GM21737 (cell line): Measurements from ENCODE around the gene CYBC1.
"Not testable (repeated sequence)": the region's sequence is repeated elsewhere in the genome, so short reads cannot be mapped to it uniquely, and the experiment has no call there.

Source experiments
- ATAC-seq: cut with Tn5 transposase; IDR thresholded peaks from one replicate; pipeline ENCODE4 v1.9.1; 2021; ENCODE audit warnings: mild to moderate bottlenecking, moderate library complexity; ENCODE audit not compliant: unreplicated experiment

Gene CYBC1

DNA sequence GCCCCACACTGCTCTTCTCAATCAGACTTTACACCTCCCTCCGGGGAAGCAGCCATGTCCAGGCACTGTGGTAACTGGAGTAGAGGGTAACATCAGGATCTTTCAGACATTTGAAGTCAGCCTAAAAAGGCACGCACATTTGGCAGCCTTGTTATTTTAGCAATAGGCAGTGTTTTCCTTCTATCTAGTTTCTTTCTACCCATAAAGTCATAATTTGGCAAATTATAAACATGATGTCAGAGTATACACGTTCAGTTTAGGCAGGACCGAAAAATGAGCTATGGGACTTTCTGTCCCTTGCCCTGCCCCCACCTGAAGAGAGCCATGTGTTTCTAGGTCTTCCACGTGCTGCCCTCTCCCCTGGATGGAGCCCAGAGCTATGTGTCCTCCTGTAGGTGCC, 29.1 kb upstream of the CYBC1 start:
- no peak for ATAC-seq

DNA sequence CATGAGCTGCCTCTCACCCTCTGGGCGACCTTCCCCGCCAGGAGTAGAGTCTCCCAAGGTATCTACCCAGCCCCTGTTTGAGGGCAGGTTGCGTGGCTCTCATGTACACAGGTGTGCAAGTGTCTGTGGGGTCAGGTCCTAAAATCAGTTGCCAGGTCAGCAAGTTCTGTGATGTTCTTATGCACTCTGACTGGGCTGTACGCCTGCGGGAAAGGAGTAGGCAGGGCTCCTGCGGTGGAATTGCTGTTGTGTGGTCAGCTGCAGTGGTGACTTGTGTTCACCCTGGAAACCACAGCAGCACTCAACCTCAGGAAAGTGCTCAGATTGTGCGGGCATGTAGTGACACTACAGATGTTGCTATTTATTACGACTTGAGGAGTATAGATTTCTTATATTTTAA, 27.4 kb upstream of the CYBC1 start:
- ATAC-seq = no peak

DNA sequence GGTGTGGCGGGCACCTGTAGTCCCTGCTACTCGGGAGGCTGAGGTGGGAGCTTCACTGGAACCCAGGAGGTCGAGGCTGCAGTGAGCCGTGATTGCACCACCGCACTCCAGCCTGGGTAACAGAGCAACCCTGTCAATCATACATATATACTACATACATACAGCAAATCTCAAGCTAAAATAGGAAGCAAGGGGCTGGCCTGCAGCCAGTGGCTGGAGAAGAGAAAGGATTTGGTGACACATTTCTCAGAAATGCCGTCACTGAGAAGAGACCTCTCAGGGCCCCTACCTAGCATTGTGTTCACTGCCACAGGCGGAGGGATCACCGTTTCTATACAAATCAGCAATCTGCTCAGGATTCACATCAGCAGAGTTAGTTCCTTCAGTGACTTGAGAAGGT, 24.9 kb upstream of the CYBC1 start:
- ATAC-seq = no peak

DNA sequence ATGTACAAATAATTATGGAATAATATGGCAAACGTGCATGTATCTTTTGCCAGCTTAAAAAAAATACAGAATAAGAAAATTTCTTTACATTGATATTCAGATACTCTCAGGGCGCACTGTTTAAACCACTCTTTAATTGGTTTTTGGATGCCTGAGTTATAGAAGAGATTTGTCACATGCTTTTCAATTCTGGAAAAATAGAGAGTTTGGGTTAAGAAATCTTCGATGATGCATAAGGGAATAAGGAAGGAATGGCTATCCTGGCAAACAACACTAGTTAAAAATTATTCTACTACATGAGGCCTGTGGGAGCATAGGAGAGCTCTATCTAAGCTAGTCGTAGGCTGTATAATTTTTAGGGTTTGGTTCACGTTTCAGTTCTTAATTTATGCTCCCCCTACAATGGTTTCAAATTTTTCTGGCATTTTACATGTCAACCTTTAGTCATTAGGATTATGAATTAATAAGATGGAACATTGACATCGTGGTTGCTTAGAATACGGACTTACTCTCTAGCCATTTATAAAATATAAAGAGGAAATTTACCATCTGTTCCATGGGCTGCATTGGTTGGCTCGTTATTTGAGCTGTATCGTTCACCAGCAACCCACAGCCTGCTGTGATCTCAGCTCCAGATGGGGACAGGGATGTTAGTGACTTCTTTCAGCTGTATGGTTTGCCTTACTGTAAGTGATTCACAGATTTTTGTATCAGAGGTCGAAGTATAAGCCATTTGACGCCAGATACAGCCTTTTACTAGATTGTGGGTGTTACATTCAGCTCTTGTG, 23.9 kb upstream of the CYBC1 start:
- ATAC-seq = no peak

DNA sequence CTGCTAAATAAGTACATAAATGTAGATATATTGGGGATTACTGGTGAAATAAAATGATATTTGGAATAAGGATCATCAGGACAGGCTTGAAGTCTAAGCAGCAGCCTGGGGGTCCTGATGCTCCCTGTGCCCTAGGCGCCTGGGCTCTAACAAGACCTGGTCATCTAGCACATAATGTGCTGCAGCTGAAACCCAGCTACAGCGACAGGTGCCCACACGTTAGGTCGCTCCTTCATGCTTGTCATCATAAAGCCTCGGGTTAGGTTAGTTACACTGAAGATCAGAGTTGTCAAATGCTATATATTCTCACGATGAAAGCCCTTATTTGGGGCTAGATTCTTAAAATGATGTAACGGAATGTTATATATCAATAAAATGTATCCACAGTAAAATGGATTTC, 19.5 kb upstream of the CYBC1 start:
- ATAC-seq = no peak

DNA sequence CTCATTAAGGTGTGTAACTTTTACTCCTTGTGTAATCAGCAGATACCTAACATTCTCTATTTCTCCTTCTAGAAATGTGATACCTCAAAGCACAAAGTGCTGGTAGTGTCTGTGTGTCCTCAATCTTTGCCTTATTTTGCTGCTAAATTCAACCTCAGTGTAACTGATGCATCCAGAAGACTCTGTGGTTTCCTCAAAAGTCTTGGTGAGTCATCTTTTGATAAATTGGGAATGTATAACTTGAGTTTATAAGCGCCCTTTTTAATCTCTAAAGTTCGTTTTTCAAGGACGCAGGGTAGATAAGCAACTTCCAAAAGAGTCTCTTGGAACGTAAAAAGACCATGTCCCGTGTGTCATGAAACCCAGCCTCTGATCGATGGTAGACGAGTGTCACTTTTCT, 18.1 kb upstream of the CYBC1 start:
- no peak for ATAC-seq

DNA sequence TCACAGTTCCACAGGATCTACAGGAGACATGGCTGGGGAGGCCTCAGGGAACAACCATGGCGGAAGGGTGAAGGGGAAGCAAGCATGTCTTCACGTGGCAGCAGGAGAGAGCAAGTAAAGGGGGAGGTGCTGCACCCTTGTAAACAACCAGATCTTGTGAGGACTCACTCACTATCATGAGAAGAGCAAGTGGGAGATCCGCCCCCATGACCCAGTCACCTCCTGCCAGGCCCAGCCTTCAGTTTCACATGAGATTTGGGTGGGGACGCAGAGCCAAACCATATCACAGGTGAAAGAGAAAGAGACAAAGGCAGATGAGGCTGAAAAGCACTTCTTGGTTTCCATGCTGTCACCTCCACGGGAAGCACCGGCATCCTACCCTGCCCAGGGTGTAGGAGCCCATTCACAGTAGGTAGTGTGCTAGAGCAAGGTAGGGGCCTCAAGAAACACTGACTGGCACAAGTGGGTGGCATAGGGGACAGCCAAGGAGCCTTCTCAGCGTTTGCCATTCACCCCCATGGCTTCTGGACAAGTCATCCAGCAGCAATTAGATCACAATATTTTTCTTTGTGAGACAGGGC, 14.6 kb upstream of the CYBC1 start:
- ATAC-seq = no peak

DNA sequence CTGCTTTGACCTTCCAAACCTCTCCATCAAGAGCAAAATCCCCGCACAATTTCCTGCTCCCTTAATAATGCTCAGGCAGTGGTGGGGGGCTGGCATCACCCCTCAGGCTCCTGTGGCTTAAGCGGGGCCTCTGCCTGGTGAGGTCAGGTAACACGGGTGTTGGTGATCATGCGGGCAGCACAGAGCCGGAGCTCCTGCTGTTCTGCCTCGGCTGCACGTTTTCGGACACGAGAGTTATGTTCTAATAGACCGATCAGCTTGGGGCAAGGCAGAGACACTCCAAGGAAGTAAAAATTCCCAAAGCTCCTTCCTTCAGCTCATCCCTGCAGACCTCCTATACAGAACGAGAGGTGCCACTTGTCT, 14.0 kb upstream of the CYBC1 start:
- no peak for ATAC-seq

DNA sequence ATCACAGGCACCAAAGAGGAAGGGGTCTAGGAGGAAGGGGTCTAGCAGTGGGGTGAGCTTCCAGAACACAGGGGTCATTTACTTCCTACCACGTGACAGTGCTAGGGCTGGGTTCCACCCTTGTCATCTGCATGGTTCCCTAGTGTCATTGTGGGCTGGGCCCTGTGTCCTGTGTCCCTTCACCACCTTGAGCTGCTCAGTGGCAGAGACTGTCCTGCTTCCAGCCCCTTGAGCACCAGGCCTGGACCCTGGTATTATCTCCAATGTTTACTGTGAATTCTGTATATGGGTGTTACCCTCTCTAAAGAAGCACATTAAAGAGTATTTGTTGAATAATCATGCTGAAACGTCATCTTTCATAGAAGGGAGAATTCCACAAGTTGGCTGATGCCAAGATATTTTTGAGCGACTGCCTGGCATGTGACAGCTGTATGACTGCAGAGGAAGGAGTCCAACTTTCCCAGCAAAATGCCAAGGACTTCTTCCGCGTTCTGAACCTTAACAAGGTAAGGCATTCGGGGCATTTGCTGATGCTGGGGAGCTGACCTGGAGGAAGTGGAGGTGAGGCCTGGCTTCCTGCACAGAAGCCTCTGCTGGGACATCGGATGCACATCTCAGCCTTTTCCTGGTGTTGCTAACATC, 13.5 kb upstream of the CYBC1 start:
- no peak for ATAC-seq

DNA sequence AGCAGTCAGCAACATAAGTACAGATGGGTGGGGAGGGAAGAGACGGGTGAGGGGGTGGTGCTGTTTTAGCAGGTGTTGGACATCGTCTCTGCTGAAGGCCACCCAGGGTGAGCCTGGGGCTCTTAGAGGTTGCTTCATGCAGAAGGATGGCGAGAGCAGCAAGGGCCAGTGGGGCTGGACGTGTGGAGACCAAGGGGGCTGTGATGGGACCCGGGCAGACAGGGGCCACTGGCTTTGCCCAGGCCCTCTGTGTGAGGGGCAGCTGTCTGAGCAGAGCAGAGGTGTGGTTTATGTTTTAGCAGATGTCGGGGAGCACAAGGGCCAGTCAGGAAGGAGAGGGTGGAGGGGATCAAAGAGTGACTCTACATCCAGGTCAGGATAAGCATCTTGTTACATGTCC, 12.8 kb upstream of the CYBC1 start:
- no peak for ATAC-seq

DNA sequence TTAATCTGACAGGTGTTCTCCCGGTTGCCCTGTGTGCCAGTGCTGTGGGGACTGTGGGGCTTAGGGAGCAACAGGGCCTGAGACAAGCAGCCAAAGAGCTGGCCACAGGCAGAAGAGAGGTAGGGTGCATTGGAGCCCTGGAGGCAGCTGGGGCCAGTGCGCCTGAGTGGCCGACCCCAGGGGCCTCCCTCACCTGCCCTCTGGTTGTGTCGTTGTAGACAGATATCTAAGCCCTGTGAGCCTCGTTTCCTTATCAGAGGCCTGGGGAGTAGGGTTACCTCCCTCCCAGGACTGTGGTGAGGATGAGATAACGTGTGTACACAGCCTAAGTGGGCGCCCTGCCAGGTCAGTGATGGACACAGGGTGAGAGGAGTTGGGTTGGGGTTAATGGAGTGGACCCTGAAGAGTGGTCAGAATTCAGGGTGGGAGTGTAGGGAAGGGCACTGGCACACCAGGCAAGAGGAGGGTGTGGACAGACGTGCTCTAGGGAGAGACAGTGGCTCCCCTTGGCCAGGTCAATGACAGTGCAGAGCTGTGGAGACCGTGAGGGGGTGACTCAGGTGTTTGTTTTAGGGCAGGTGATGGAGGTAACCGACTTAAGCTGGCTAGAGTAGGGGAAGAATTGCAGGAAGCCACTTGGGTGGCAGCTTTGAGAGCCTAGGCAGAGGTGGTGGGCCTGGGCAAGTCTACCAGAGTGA, 11.4 kb upstream of the CYBC1 start:
- no peak for ATAC-seq

DNA sequence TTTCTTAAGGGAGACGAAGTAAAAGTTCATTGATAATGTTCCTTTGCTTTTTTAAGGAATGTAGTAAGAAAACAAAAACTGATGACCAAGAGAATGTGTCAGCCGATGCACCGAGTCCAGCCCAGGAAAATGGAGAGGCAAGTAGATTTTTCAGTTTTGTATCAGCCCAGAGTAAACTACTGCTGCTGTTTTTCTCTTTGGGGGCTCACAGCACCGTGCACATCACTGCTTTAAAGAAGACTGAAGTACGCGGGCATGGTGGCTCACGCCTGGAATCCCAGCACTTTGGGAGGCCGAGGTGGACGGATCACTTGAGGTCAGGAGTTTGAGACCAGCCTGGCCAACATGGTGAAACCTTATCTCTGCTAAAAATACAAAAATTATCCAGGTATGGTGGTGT, 9.4 kb upstream of the CYBC1 start:
- ATAC-seq = not testable (repeated sequence)

DNA sequence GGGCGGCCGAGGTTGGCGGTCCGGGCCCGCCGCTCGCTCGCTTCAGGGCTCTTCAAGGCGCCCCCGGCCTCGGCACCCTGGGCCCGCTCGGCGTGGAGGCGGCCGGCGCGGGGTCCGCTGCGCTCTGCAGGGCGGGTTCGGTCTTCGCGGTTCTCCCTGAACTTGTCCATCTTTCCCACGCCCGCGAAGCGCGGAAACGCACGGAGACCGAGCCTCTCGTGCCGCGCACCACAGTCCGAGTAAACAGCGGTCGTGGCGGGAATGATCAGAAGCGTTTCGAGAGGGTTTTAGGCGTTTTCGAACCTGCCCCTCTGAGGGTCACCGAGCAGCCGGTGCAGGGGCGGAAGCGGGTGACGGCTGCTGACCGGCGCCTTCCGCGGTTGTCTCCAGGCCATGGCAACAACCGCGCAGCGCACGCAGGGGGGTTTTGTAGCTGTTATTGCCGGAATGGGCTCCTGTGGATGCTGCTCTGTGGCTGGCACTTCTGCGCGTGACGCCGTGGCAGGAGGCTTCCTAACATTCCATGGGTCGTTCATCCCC, 8.4 kb upstream of the CYBC1 start:
- peak; percentile 5 for ATAC-seq

DNA sequence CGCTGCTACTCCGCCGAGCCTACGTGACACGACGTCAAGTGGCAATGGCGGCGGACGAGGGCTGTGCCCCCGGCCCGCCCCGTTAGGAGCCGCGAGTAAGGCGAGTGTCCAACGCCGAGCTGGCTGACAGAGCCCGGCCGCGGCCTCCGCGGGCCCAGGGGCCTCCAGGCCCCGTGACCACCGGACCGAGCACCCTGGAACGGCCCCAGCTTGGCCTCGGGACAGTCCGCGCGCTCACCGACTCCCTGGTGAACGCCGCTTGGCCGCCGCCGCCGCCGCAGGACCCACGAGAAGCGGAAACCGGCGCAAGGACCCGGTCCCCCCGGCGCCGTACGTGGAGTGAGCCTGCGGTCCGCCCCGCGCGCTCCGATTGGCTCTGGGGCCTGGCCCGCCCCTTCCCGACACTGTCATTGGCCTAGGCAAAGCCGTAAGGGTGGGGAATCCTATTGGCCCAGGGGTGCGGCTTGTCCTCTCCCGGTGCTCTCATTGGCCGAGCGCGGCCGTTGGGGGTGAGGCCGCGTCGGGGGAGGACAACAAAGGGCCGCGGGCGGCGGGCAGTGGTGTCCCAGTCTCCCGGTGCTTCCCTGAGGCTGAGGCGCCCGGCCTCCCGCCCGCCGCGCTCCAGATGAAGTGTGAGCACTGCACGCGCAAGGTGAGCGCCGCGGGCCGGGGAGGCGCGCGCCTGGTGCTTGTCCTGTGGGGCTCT, 7.8 kb upstream of the CYBC1 start, which contains the start of gene NARF:
Gene NARF, plus strand, starts transcription at position 563 of the 706 bp plus-strand sequence. Its CDS starts 63 bp downstream, at position 626.
- ATAC-seq = peak; percentile 90

DNA sequence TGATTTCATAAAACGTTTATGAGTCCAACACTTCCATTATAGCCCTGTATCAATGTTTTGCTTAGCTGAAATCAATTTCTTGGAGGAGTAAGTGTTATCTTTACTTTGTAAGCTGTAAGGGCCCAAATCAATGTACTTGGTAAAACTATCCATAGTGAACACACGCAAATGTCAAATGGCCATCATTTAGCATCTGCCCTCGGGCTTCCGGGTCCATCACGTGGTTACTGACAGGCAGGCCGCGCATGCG, 7.3 kb upstream of the CYBC1 start:
- no peak for ATAC-seq

DNA sequence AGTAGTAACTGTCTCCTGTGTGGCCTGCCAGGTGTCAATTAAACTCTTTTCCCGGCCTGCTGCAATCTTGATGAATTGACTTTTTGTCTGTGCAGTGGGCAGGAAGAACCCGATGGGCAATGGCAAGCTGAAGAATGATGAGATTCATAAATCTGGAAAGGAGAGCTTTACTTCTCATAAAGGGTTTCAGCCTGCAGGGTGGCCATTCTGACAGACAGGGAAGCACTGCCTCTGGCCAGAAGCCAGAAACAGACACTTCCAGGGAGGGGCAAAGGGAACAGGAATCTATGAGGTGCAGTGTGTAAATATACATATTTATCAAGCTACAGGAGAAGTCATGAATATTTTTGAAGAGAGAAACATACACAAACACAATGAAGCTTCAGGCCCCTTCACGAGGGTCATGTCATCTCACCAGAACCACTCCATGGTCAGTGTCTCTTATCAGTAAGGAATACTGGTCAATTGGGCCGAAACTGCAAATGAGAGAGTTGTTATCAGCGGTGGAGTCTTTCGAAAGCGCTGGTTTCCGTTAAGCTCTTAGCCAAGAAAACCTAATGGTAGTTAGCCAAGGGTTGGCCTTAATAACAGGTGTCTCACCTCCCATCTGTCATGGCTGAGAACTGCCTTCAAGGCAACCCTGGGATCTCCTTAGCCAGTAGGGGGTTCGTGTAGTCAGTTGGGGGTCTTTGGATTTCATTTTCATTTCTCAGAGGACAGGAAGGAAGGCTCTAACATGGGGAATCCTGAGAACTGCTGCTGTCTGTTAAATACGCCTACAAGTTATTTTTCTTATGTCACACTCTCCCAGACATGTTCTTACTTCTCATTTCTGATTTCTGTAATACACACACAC, 6.7 kb upstream of the CYBC1 start:
- peak; percentile 1 for ATAC-seq

DNA sequence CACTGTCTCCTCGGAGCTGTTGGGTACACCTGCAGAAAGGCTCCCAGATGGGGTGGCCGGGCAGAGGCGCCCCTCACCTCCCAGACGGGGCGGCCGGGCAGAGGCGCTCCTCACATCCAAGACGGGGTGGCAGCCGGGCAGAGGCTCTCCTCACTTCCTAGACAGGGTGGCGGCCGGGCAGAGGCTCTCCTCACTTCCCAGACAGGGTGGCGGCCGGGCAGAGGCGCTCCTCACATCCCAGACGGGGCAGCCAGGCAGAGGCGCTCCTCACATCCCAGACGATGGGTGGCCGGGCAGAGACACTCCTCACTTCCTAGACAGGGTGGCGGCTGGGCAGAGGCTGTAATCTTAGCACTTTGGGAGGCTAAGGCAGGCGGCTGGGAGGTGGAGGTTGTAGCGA, 3.2 kb upstream of the CYBC1 start:
- ATAC-seq = not testable (repeated sequence)

DNA sequence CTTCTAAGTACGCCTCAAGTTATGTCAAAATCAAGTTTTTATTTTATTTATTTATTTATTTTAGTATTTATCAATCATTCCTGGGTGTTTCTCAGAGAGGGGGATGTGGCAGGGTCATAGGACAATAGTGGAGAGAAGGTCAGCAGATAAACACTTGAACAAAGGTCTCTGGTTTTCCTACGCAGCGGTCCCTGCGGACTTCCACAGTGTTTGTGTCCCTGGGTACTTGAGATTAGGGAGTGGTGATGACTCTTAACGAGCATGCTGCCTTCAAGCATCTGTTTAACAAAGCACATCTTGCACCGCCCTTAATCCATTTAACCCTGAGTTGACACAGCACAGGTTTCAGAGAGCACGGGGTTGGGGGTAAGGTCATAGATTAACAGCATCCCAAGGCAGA, 2.6 kb upstream of the CYBC1 start:
- ATAC-seq = not testable (repeated sequence)

DNA sequence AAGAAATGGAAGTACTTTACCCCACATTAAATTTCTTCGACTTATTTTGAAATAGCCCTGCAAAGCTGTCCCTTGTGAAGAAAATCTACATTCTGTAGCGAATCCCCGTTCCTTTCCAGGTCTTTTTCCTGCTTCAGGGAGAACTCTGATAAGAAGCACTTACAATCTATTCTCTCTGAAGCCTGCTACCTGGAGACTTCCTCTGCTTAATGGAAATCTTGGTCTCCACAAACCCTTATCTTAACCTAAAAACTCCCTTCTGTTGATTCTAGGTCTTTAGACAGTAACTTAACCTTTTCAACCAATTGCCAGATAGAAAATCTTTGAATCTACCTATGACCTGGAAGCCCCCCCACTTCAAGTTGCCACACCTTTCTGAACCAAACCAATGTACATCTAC, 1.6 kb upstream of the CYBC1 start:
- ATAC-seq = no peak

DNA sequence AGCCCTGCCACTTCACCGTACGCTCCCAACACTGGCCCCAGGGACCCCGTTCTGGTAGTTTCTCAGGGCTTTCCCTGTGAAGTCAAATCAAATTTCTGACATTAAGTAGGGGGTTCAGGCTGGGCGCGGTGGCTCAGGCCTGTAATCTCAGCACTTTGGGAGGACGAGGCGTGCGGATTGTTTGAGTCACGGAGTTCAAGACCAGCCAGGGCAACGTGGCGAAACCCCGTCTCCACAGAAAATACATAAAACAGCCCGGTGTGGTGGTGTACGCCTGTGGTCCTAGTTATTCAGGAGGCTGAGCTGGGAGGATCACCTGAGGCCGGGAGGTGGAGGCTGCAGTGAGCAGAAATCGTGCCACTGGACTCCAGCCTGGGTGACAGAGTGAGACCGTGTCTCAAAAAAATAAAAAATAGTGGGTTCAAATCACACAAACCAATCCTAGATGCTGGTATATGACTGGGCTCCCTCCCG, 632 bp downstream of the CYBC1 start:
- no peak for ATAC-seq
